PFSK-1 (cell line): ENCODE data around the gene CWF19L1.

ENCODE experiments used
- FOXP2 ChIP-seq: optimal IDR thresholded peaks from 2 replicates; pipeline ENCODE3; 2011; ENCODE audit warnings: borderline replicate concordance, control low read depth, inconsistent platforms; ENCODE audit not compliant: insufficient read depth; ENCODE audit errors: extremely low read length, extremely low read depth
- POLR2AphosphoS5 ChIP-seq: IDR thresholded peaks from 2 replicates; pipeline ENCODE4 v1.6.1; 2012; ENCODE audit warnings: low read depth, mild to moderate bottlenecking, control low read depth, low read length, moderate library complexity
- SIN3A ChIP-seq: IDR thresholded peaks from 2 replicates; pipeline ENCODE4 v1.6.1; 2012; ENCODE audit warnings: mild to moderate bottlenecking, low read length, moderate library complexity, borderline replicate concordance; ENCODE audit not compliant: insufficient read depth
- TAF1 ChIP-seq: IDR thresholded peaks from 2 replicates; pipeline ENCODE4 v1.6.1; 2012; ENCODE audit warnings: low read length, control low read depth, borderline replicate concordance; ENCODE audit not compliant: insufficient read depth
- TF ChIP-seq, protein P1 (sequence below), 2 experiments: IDR thresholded peaks; 2 replicates each; pipeline versions ENCODE4 v1.6.1 to v1.8.0; 2011 to 2012; ENCODE audit warnings: low read depth in 2 of 2, low read length in 2 of 2, control low read depth in 1 of 2, inconsistent platforms in 1 of 2, mild to moderate bottlenecking in 1 of 2, moderate library complexity in 1 of 2; ENCODE audit not compliant: insufficient read depth in 1 of 2

CWF19L1 gene

DNA sequence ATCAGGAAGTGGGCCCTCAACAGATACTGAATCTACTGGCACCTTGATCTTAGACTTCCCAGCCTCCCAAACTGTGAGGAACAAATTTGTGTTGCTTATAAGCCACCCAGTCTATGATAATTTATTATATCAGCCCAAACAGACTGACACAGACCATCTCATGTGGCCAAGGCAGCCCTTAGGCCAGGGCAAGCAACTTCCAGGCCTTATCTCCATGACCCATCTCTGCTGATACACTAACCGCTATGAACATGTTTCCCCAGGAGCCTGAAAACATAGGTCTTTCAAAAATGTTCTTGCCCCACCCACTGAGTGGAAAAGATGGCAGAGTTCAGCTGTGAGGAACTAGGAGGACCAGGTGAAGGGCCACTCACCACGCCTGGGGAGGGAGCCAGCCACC lies 22.2 kb upstream of the CWF19L1 start:
- no peak for TF ChIP-seq TAF1
- TF ChIP-seq, protein P1, sequence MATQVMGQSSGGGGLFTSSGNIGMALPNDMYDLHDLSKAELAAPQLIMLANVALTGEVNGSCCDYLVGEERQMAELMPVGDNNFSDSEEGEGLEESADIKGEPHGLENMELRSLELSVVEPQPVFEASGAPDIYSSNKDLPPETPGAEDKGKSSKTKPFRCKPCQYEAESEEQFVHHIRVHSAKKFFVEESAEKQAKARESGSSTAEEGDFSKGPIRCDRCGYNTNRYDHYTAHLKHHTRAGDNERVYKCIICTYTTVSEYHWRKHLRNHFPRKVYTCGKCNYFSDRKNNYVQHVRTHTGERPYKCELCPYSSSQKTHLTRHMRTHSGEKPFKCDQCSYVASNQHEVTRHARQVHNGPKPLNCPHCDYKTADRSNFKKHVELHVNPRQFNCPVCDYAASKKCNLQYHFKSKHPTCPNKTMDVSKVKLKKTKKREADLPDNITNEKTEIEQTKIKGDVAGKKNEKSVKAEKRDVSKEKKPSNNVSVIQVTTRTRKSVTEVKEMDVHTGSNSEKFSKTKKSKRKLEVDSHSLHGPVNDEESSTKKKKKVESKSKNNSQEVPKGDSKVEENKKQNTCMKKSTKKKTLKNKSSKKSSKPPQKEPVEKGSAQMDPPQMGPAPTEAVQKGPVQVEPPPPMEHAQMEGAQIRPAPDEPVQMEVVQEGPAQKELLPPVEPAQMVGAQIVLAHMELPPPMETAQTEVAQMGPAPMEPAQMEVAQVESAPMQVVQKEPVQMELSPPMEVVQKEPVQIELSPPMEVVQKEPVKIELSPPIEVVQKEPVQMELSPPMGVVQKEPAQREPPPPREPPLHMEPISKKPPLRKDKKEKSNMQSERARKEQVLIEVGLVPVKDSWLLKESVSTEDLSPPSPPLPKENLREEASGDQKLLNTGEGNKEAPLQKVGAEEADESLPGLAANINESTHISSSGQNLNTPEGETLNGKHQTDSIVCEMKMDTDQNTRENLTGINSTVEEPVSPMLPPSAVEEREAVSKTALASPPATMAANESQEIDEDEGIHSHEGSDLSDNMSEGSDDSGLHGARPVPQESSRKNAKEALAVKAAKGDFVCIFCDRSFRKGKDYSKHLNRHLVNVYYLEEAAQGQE (IDR thresholded peaks at IDR 0.05; ENCODE audit: insufficient read depth in 1 of 2, low read depth in 2 of 2, low read length in 2 of 2): no peak
- TF ChIP-seq POLR2AphosphoS5: no peak
- no peak for TF ChIP-seq SIN3A
- no peak for TF ChIP-seq FOXP2

DNA sequence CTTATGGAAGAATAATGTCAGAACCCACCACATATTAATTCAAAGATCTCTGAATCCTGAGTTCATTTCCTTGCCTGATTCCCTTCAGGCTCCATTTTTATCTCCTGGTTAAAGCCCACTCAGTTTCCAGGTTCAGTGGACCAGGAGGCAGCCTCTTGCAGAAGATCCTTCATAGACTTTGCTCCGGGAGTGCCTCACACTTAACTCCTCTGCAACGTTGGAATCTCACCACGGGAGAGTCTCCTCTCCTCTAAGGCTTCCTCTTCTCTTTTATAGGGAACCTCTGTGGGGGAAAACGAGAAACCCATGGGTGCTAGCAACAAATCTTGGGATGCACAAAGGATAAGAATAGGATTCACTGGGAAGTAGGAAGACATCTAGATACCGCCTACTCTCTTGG lies 20.8 kb upstream of the CWF19L1 start:
- TF ChIP-seq TAF1 (no peak), POLR2AphosphoS5 (no peak), FOXP2 (no peak), SIN3A (no peak)
- TF ChIP-seq, protein P1 (IDR thresholded peaks at IDR 0.05; ENCODE audit: insufficient read depth in 1 of 2, low read depth in 2 of 2, low read length in 2 of 2): no peak

GRCh38 chr10:100287756-100288155 lies 20.3 kb upstream of the CWF19L1 start:
- TF ChIP-seq FOXP2 (no peak), POLR2AphosphoS5 (no peak), SIN3A (no peak), TAF1 (no peak)
- TF ChIP-seq, protein P1 (IDR thresholded peaks at IDR 0.05; ENCODE audit: insufficient read depth in 1 of 2, low read depth in 2 of 2, low read length in 2 of 2): no peak

GRCh38 chr10:100286051-100287033 lies 18.9 kb upstream of the CWF19L1 start, which contains the start of gene BLOC1S2:
Gene BLOC1S2 (minus strand): TSS chr10:100286680. CDS start chr10:100286659, 21 bp downstream.
- peak; percentile 79 for TF ChIP-seq FOXP2
- 0 out of 2 replicates have a peak, but pooled peaks have one; percentile 85 for TF ChIP-seq TAF1
- TF ChIP-seq, protein P1 (IDR thresholded peaks at IDR 0.05; ENCODE audit: insufficient read depth in 1 of 2, low read depth in 2 of 2, low read length in 2 of 2): no peak; a peak in 1 of 4 replicates
- peak; percentile 88 for TF ChIP-seq POLR2AphosphoS5
